ENCODE results near the gene KLK6. TPM values are rescaled to one million over a fixed set of nuclear protein-coding genes. Genes with fewer than 3 reads are reported as not detected.

The KLK6 gene
- total and polyA plus RNA-seq, 4 donors = not detected

- Histone ChIP-seq H3K27ac (ENCODE audit: low read depth in 1 of 2, low read length in 2 of 2) (no peak overlapping the region), H3K36me3 (ENCODE audit: control insufficient read depth in 4 of 4, insufficient read depth in 3 of 4, low read depth in 1 of 4, low read length in 3 of 4) (no peaks in the 10 kb centered on the region), H3K9me3 (ENCODE audit: control insufficient read depth in 4 of 4, low read length in 3 of 4) (no peaks in the 10 kb centered on the region), H3K27me3 (ENCODE audit: control insufficient read depth in 4 of 4, insufficient read depth in 4 of 4, low read length in 3 of 4) (peaks cover 0 to 4% (median 1%) of the 10 kb centered on the region in 4 donors), H3K4me3 (ENCODE audit: low read depth in 1 of 3, low read length in 3 of 3) (no peak overlapping the region), H3K9ac (ENCODE audit: low read depth in 1 of 2, low read length in 2 of 2) (no peak overlapping the region), H3K4me1 (ENCODE audit: control insufficient read depth in 4 of 4, insufficient read depth in 4 of 4, low read length in 3 of 4) (no peaks in the 10 kb centered on the region)
- 65% methylated on average over 4 of the region's 4 CpGs for WGBS
- DNase-seq (ENCODE audit: low spot score) = no peak
- TF ChIP-seq RXRA (IDR thresholded peaks at IDR 0.05) (no peak), ATF3 (IDR thresholded peaks at IDR 0.05) (no peak)
Measured at GRCh38 chr19:50947123-50947522, 22.3 kb downstream of the KLK6 start.

GRCh38 chr19:50944795-50945194, 24.6 kb downstream of the KLK6 start:
- H3K27ac ChIP-seq (ENCODE audit: low read depth in 1 of 2, low read length in 2 of 2) = no peak overlapping the region
- WGBS = 59% methylated on average over 4 of the region's 4 CpGs
- no peak for DNase-seq (ENCODE audit: low spot score)

More at GRCh38 chr19:50944795-50945194, 24.6 kb downstream of the KLK6 start:
- H3K9me3 ChIP-seq (ENCODE audit: control insufficient read depth in 4 of 4, low read length in 3 of 4) = peaks cover 0 to 2% (median under 1%) of the 10 kb centered on the region in 4 donors
- TF ChIP-seq FOXA2 (IDR thresholded peaks at IDR 0.05) = no peak
- TF ChIP-seq HNF4G (IDR thresholded peaks at IDR 0.05) = no peak
- TF ChIP-seq CTCF (IDR thresholded peaks at IDR 0.05; ENCODE audit: low read depth, low read length, missing input control) = no peak
- no peak for TF ChIP-seq YY1 (IDR thresholded peaks at IDR 0.05)
- TF ChIP-seq RAD21 (IDR thresholded peaks at IDR 0.05) = no peak
- TF ChIP-seq MAX (IDR thresholded peaks at IDR 0.05) = no peak
- no peak for TF ChIP-seq REST (IDR thresholded peaks at IDR 0.05)
- TF ChIP-seq ZBTB33 (IDR thresholded peaks at IDR 0.05) = no peak
- no peak for TF ChIP-seq ATF3 (IDR thresholded peaks at IDR 0.05)
- TF ChIP-seq NR2F2 (IDR thresholded peaks at IDR 0.05) = no peak
- no peak for TF ChIP-seq TAF1 (conservative IDR thresholded peaks at IDR 0.05)
- TF ChIP-seq EGR1 (IDR thresholded peaks at IDR 0.05; ENCODE audit: low read depth in 2 of 2) = no peak
- no peak for TF ChIP-seq FOXA1 (IDR thresholded peaks at IDR 0.05)
- no peak for TF ChIP-seq HNF4A (conservative IDR thresholded peaks at IDR 0.05)
- TF ChIP-seq GABPA (IDR thresholded peaks at IDR 0.05 in 1 of 2, conservative IDR thresholded peaks at IDR 0.05 in 1 of 2) = no peak
- no peak for TF ChIP-seq JUND (IDR thresholded peaks at IDR 0.05)
- no peak for TF ChIP-seq SP1 (IDR thresholded peaks at IDR 0.05)
- TF ChIP-seq RXRA (IDR thresholded peaks at IDR 0.05) = no peak
- peaks cover 0 to 4% (median 0%) of the 10 kb centered on the region in 4 donors for H3K27me3 ChIP-seq (ENCODE audit: control insufficient read depth in 4 of 4, insufficient read depth in 4 of 4, low read length in 3 of 4)
- H3K4me1 ChIP-seq (ENCODE audit: control insufficient read depth in 4 of 4, insufficient read depth in 4 of 4, low read length in 3 of 4) = no peaks in the 10 kb centered on the region
- H3K4me3 ChIP-seq (ENCODE audit: low read depth in 1 of 3, low read length in 3 of 3) = no peak overlapping the region
- H3K9ac ChIP-seq (ENCODE audit: low read depth in 1 of 2, low read length in 2 of 2) = no peak overlapping the region
- no peaks in the 10 kb centered on the region for H3K36me3 ChIP-seq (ENCODE audit: control insufficient read depth in 4 of 4, insufficient read depth in 3 of 4, low read depth in 1 of 4, low read length in 3 of 4)

All from liver (tissue), 9 donors.